Measurements from ENCODE around the gene TBX10. TPM values are rescaled to one million over a fixed set of nuclear protein-coding genes. Genes with fewer than 3 reads are reported as not detected.

The TBX10 gene
- polyA plus RNA-seq, 1 donor from 2014 or later: not detected

GRCh38 chr11:67610302-67610868 lies 29.2 kb downstream of the TBX10 start:
- Histone ChIP-seq H3K4me3 (ENCODE audit: low read length) (no peak overlapping the region), H3K79me2 (replicated peaks; ENCODE audit: insufficient read depth, low read length) (peaks cover 6% of the 10 kb centered on the region), H3K36me3 (ENCODE audit: insufficient read depth, low read length) (no peaks in the 10 kb centered on the region), H3K9me3 (ENCODE audit: low read length) (no peaks in the 10 kb centered on the region), H3K9me2 (ENCODE audit: insufficient read depth, low read length) (no peaks in the 10 kb centered on the region), H3K4me2 (ENCODE audit: low read length) (no peak overlapping the region), H2AFZ (ENCODE audit: low read depth, low read length) (no peak overlapping the region), H3K27me3 (ENCODE audit: insufficient read depth, low read depth, low read length) (no peaks in the 10 kb centered on the region), H3K27ac (ENCODE audit: low read length) (no peak overlapping the region), H4K20me1 (ENCODE audit: insufficient read depth) (no peaks in the 10 kb centered on the region), H3F3A (ENCODE audit: insufficient read depth, low read length, poor library complexity, severe bottlenecking) (no peaks in the 10 kb centered on the region), H3K9ac (ENCODE audit: low read length) (no peak overlapping the region)
- no peak for TF ChIP-seq TAF1 (IDR thresholded peaks at IDR 0.05; ENCODE audit: low read depth)
- TF ChIP-seq EP300 (conservative IDR thresholded peaks at IDR 0.05; ENCODE audit: poor library complexity, severe bottlenecking): no peak
- no peak for TF ChIP-seq RAD21 (conservative IDR thresholded peaks at IDR 0.05)
- no peak for TF ChIP-seq SMC3 (conservative IDR thresholded peaks at IDR 0.05; ENCODE audit: poor library complexity)
- TF ChIP-seq EZH2 (IDR thresholded peaks at IDR 0.05; ENCODE audit: borderline replicate concordance, insufficient read depth, low read length, poor library complexity, severe bottlenecking): no peak
- no peak for TF ChIP-seq REST (IDR thresholded peaks at IDR 0.05; ENCODE audit: borderline replicate concordance)
- no peak for TF ChIP-seq MXI1 (conservative IDR thresholded peaks at IDR 0.05; ENCODE audit: poor library complexity, severe bottlenecking)
- no peak for TF ChIP-seq CTCF (IDR thresholded peaks at IDR 0.05; ENCODE audit: poor library complexity, severe bottlenecking)
- no peak for TF ChIP-seq POLR2AphosphoS5 (IDR thresholded peaks at IDR 0.05)

- Histone ChIP-seq H3K36me3 (ENCODE audit: insufficient read depth, low read length) (no peaks in the 10 kb centered on the region), H4K20me1 (ENCODE audit: insufficient read depth) (no peaks in the 10 kb centered on the region), H3K4me3 (ENCODE audit: low read length) (no peak overlapping the region), H3K4me2 (ENCODE audit: low read length) (no peak overlapping the region), H3K27me3 (ENCODE audit: insufficient read depth, low read depth, low read length) (no peaks in the 10 kb centered on the region), H3K9me2 (ENCODE audit: insufficient read depth, low read length) (no peaks in the 10 kb centered on the region), H3K9me3 (ENCODE audit: low read length) (no peaks in the 10 kb centered on the region), H3F3A (ENCODE audit: insufficient read depth, low read length, poor library complexity, severe bottlenecking) (no peaks in the 10 kb centered on the region), H3K79me2 (replicated peaks; ENCODE audit: insufficient read depth, low read length) (peaks cover 6% of the 10 kb centered on the region), H2AFZ (ENCODE audit: low read depth, low read length) (no peak overlapping the region), H3K9ac (ENCODE audit: low read length) (no peak overlapping the region), H3K27ac (ENCODE audit: low read length) (no peak overlapping the region)
- no peak for TF ChIP-seq MXI1 (conservative IDR thresholded peaks at IDR 0.05; ENCODE audit: poor library complexity, severe bottlenecking)
- TF ChIP-seq EP300 (conservative IDR thresholded peaks at IDR 0.05; ENCODE audit: poor library complexity, severe bottlenecking): no peak
- TF ChIP-seq REST (IDR thresholded peaks at IDR 0.05; ENCODE audit: borderline replicate concordance): no peak
- no peak for TF ChIP-seq TAF1 (IDR thresholded peaks at IDR 0.05; ENCODE audit: low read depth)
- no peak for TF ChIP-seq SMC3 (conservative IDR thresholded peaks at IDR 0.05; ENCODE audit: poor library complexity)
- no peak for TF ChIP-seq RAD21 (conservative IDR thresholded peaks at IDR 0.05)
- no peak for TF ChIP-seq POLR2AphosphoS5 (IDR thresholded peaks at IDR 0.05)
- TF ChIP-seq EZH2 (IDR thresholded peaks at IDR 0.05; ENCODE audit: borderline replicate concordance, insufficient read depth, low read length, poor library complexity, severe bottlenecking): no peak
- no peak for TF ChIP-seq CTCF (IDR thresholded peaks at IDR 0.05; ENCODE audit: poor library complexity, severe bottlenecking)
These were observed 30.2 kb downstream of the TBX10 start for GRCh38 chr11:67609316-67609715.

All from neural cell (in vitro differentiated cells).